ENCODE results near the gene RASGRF2.

Gene RASGRF2

DNA sequence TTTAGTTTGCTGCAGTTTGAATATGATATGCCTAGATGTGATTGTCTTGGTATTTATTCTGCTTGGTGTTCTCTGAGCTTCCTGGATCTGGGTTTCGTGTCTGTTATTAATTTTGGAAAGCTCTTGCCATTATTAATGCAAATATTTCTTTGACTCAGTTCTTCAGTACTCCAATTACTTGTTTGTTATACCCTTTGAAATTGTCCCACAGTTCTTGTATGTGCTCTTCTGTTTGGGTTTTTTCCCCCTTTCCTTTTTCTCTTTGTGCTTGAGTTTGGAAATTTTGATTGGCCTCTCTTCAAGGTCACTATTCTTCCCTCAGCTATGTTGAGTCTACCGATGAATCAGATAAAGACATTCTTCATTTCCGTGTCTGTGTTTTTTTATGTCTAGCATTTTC lies 176.4 kb downstream of the RASGRF2 start:
- DNase-seq (ENCODE audit: low read depth in 2 of 2), result no peak

DNA sequence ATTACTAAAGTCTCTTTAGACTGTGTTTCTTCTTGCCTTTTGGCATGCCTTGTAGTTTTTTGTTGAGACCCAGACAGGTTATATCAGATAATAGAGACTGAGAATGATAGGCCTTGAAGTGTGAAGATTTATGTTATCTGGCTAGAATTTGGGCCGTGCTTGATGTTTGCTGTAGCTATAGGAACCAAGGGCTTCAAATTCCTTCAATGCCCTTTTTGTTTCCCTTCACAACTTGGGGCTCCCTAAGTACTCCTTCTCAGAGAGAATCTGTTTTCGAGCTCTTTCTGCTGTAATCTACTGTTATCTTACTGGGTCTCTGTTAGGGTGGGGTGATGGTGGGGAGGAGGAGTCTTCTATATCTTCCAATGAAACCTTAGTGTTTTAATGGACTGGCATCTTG lies 177.7 kb downstream of the RASGRF2 start:
- no peak for DNase-seq (ENCODE audit: low read depth in 2 of 2)

DNA sequence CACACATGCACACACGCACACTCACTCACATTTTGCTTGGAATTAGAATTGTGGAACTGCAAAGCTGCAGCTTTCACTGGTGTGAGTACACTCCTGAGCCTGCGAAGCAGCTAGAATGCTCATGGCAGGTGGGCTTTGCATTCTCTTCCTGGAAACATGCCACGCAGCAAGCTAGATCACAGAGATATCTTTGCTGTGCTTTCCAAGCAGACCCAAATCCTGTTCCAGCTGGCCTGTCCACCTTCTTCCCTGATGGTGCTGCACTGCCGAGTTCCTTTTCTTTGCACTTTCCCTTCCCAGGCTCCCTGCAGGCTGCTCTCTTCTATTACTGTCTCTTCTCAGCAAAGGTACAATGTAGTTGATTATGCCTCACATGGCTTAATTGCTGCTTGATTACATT lies 180.3 kb downstream of the RASGRF2 start:
- DNase-seq (ENCODE audit: low read depth in 2 of 2), result no peak

DNA sequence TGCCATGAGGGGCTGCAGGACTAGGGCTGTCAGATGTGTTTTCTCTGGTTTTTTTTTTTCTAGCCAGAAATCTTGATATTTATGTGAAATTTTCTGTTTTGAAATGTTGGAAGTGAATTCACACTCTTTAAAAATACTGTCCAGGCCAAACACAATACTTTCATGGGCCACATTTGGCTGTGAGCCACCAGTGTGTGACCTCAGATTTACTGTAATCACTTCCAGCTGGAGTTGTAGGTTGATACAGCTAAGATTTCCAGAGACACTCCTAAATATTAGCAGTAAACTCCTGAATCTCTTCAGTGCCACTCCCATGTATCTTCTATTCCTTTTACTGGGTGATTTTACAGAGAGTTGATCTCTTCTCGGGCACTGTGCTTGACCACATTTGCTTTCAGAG lies 180.8 kb downstream of the RASGRF2 start:
- no peak for DNase-seq (ENCODE audit: low read depth in 2 of 2)

DNA sequence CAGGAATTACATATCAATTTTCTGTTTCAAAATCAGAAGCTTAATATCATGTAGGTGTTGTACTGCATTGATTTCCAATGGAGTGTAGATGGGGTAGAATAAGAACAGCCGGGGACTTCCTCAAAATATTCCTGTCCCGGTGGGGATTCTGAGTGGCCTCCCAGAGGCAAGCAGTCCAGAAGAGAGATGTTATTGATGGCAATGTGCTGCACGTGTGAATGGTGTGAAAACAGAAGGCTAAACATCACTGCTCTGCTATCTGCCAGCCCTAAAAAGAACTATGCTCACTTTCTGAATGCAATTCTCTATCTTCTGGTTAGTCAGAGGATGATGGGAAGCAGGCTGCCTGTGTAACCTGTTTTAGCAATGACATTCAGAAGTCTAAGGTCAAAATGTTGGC lies 181.9 kb downstream of the RASGRF2 start:
- no peak for DNase-seq (ENCODE audit: low read depth in 2 of 2)

DNA sequence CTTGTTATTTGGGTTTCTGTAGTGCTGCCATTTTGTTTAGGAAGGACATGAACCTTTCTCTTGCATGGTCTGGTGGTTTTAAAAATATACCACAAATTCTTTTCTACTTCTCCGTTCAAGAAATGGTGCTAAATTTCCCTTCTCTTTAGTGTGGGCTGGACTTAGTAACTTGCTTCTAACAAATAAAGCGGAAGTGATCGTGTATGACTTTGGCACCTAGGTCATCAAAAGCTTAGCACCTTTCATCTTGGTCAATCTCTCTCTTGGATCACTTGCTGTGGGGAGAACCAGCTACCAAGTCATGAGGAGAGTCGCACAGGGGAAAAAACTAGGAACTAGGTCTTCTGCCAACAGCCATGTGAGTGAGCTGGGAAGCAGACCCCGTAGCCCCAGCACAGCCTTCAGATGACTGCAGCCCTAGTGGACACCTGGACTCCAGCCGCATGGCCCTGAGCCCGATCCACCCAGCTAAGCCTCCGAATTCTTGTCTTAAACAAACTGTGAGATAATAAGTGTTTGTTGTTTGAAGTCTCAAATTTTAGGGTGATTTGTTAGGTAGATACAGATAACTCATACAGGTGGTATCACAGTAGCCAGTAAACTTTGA lies 185.3 kb downstream of the RASGRF2 start:
- DNase-seq (ENCODE audit: low read depth in 2 of 2), result no peak

DNA sequence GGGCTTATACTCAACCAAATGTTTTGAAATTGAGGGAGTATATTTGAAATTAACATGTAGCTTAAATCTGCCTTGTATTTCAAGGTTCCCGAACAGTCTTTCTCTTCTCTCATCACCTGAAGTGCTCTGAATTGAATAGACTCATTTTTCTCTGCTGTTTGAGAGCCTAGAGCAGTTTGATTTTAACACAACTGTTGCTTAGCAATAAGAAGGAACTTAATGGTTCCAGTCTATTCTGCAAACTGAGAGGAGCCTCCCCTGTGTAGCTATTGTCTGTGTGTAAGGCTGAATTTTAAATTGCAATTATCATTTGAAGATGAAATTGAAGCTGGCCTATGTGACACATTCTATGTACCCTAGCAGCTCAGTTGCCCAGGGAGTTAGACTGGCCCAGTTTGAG lies 185.9 kb downstream of the RASGRF2 start:
- DNase-seq (ENCODE audit: low read depth in 2 of 2), result no peak

DNA sequence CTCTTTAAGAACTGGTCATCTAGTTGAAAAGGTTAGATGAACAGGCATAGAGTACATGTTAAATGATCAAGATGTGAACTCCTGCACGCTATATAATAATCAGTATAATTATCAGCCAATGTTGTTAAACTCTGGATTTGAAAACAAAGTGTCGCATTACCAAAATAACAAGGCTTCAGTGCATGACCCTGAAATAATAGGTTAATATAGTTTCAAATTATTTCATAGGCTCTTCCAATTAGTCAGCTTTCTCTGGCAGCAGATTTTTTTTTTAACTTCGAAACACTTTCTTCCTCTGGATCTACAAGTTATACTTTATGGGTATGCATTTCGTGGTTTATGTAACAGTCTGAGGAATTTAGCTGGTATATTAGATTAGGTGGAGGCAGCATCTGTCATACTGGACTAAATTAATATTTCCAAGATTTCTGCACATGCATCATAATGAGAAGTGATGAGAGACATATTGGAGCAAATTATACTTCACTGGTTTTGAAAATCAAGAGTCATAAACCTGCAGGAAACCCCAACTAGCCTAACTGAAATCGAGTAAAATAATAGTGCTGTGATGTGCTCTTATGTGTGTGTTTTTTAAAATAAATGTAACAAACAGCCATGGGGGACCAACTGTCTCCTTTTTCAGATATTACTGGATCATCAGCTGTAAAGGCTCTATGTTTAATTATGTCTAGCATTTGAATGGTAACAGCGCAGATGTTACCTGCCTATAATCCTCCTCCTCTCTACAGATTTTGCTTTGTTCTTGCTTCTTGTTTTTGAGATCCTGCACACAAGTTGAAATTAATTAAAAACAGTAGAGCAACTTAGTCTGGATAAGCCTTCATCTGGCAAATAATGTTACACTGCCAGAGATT lies 187.1 kb downstream of the RASGRF2 start:
- DNase-seq (ENCODE audit: low read depth in 2 of 2), result no peak

DNA sequence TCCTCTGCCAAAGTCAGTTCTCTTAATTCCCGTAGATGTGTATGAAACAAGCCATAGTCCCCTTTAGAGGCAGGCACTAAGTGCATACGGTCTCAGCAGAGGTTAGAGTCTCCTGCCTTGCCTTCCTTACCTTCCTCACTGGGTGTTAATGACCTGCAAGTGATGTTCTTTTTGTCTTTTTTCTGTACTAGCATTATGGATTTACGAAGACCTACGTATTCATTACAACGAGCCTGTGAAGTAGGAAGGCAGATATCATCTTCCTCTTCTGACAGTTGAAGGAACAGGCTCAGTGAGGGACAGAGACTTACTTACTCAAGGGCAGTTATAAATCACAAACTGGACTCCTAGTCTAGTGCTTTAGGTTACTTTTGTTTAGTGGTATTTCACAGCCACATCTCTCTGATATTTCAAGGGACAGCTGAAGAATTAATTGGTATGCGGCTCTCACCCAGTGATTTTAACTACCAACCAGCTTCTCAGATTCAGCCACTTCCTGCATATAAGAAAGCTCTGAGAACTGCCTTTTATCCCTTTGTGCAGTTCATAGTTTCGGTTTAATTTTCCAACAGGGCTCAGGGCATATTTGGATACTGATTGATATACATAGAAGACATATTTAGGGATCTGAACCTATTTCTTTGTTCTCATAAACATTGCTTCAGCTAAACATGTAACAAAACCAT lies 187.9 kb downstream of the RASGRF2 start:
- DNase-seq (ENCODE audit: low read depth in 2 of 2), result no peak

DNA sequence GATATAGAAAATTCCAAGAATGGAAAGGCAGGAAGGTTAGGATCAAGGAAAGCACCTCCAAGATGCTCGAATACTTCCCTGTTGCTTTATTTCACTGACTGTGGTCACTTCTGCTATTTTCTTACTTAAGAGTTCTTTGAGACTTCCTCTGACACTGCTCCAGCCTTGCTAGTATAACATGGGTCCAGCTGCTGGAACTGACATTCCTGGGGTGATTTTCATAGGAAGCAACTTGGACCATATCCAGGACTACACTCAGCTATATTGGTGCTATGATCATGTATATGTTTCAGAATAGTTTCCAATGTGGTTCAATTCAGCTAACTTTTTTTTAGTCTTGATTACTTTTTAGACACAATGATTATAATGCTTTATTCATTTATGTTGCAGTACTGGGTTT lies 191.4 kb downstream of the RASGRF2 start:
- no peak for DNase-seq (ENCODE audit: low read depth in 2 of 2)

DNA sequence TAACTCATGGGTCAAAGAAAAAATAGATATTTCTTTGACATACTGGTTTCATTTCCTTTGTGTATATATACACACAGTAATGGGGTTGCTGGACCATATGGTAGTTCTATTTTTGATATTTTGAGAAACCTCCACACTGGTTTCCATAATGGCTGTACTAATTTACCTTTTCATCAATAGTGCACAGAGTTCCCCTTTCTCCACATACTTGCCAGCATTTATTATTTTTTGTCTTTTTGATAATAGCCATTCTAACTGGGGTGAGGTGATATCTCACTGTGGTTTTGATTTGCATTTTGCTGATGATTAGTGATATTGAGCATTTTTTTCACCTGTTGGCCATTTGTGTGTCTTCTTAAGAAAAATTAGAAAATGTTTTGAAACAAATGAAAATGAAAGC lies 194.6 kb downstream of the RASGRF2 start:
- no peak for DNase-seq (ENCODE audit: low read depth in 2 of 2)

DNA sequence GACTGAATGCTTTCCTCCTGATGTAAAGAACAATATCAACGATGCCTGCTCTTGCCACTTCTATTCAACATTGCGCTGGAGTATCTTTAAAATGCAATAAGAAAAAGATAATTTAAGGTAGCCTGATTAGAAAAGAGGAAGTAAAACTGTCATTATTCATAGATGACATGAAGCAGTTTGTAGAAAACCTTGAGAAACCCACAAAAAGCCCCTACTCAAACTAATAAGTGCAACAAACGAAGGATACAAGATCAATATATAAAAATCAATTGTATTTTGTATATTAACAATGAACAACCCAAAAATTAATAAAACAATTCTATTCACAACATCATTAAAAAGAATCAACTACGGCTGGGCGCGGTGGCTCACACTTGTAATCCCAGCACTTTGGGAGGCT lies 196.6 kb downstream of the RASGRF2 start:
- DNase-seq (ENCODE audit: low read depth in 2 of 2), result no peak

DNA sequence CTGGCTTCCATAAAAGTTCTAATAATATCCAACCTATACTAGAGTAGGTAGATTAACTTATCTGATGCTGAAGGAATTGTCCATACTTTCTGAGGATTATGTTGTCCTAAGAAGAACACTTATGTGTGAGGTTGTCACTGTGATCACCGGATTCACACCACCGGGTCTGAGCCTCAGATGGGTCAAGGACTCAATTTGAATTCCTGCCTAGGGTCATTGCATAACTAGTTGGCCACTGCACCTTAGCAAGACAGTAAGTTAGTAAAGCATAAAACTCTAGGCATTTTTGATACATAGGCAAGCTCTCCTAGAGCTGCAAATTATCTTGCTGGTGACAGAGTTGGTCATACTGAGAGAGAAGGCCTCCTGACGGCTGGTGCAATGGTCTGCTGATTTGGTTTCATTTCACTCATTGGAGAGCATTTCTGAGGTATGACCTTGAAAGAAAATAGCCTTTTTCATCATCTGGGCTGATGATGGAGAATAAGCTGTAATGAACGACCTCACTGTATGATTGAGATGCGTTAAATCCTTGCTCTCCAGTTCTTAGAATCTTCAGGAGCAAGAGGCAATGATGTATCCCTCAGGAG lies 200.9 kb downstream of the RASGRF2 start:
- no peak for DNase-seq (ENCODE audit: low read depth in 2 of 2)

DNA sequence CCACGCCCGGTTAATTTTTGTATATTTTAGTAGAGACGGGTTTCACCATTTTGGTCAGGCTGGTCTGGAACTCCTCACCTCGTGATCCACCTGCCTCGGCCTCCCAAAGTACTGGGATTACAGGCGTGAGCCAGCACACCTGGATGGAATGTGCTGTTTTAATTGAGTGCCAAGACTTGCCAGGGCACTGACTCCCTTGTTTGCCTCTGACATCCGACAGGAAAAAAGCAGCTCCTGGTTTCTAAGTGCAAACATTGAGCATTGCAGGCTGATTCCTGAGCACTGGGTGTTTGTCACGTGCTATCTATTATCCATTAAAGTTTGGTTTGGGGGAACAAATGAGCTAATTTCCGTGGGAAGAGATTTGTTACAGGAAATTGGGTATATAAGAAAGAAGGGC lies 202.3 kb downstream of the RASGRF2 start:
- no peak for DNase-seq (ENCODE audit: low read depth in 2 of 2)

DNA sequence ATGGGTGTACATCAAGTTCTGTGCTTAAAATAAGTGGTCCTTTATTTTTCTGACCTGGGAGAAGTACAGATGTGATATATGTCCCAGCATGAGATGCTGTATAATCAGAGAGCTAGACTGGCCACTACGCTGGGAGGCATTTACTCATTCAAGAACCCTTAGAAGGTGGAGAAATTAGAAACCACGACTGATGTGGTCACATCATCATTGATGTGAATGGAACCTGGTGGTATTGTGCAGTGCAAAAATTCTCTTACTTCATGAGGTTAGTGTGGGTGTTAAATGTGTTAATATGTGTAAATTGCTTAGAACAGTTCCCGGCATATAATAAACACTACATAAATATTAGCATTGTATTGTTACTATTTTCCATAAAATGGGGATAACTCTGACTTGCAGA lies 203.5 kb downstream of the RASGRF2 start:
- DNase-seq (ENCODE audit: low read depth in 2 of 2), result no peak

DNA sequence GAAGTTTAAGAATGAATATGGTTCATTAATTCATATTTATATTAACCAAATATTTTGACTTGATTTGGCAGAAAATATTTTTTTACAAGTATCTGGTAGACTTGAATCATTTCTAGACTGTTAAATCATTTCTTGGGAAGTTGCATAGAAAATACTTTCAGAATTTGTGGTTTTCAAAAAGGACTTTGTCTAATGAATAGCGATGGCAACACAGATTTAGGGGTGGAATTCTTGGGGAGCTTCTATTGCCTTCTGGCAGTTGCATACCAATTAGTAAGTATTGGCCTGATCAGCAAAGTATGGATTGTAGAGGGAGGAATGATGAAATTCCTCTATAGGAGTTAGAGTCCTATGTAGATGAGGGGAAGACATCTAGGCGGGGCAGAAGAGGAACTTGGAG lies 204.3 kb downstream of the RASGRF2 start:
- DNase-seq (ENCODE audit: low read depth in 2 of 2), result no peak

DNA sequence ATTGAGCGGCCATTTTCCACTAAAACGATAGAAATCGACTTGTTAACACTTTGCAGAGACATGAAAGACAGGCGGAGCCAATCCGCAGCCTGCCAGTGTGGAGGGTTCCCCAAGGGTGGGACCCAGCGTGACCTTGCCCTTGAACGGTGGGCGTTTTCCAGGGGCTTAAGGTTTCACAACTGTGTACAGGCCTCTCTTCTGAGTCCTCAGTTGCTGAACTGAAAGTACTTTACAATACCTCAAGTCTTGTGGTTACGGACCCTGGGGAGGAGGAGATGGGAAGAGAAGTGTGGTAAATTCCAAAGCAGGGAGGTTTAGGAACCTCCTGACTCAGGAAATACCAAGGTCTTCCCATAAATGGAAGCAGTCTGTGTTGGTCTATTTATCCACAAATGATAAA lies 204.8 kb downstream of the RASGRF2 start:
- DNase-seq (ENCODE audit: low read depth in 2 of 2), result no peak

DNA sequence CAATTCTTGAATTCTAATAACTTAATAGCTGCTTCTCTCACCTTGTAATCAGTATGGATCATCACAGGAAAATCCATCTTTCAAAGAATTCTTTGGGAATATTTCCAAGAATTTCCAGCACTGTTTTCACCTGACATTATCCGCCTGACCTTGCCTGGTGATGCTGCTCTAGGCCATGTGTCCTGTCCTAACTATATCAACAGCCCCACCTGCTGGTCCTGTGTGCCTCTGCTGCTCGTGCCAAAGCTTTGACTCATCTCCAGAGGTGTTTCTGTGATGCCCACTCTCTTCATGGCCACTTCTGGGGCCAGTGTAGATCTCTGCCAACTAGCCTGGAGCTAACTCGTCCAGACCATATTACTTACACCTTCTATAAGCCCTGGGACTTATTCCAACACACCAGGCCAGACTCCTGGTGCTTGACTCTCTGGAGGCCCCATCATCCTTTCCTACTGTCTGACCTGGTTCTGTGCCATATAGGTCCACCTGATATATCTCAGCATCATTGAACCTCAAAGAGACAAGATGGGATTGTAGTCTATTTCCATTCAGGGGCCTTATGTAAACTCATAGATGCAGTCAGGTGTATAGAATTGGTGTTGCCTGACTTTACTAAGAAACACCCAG lies 205.4 kb downstream of the RASGRF2 start:
- peak; percentile 9 to 13 for DNase-seq (ENCODE audit: low read depth in 2 of 2)

DNA sequence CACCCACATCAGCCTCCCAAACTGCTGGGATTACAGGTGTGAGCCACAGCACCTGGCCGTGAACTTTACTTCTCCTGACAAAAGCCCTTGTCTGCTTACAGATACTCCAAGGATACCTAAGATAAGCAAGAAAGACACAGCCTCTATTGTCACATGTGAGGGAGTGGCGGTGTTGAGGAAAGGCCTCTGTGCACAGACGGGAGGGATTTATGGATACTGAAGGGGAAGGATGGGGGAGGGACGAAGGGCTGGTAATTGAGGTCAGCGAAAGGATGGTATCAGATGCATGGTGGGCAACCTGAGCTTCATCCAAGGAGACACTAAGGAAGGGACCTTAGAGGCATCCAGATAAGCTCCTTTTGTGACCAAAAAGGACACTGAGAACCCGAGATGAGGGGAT lies 206.3 kb downstream of the RASGRF2 start:
- no peak for DNase-seq (ENCODE audit: low read depth in 2 of 2)

DNA sequence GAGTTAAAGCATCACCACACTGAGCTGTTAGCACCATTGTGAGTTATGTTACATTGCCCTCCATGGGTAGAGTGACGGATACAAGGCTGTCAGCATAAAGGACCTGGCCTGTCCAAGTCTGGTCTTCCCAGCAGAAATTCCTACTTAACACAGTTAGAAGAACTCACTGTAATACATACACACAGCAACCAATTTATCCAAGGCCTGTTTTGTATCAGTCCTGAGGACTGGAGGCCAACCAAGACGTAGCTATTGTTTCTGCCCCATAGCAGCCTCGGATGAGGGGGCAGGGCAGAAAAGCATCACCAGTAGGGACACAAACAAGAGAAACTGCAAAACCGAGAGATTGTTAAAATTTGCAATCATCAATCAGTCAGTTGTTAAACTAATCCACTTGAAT lies 206.9 kb downstream of the RASGRF2 start:
- no peak for DNase-seq (ENCODE audit: low read depth in 2 of 2)

DNA sequence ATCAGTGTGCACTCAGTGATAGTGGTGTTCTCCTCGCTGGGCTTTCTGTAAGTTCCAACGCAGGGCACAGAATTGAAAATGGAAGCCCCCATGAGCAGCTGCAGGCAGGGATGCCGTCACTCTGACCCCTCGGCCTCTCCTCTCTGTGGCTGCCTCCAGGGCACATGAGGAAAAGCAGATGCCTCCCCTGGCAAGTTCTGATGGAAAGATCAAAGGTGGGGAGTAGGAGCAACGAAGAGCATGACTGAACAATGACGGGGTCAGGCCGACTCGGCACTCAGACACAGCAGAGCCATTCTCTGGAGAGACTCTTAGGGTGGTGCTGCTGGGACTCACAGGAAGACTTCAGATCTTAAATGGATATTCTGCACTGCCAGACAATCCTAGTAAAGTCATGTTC lies 207.4 kb downstream of the RASGRF2 start:
- DNase-seq (ENCODE audit: low read depth in 2 of 2), result no peak

DNA sequence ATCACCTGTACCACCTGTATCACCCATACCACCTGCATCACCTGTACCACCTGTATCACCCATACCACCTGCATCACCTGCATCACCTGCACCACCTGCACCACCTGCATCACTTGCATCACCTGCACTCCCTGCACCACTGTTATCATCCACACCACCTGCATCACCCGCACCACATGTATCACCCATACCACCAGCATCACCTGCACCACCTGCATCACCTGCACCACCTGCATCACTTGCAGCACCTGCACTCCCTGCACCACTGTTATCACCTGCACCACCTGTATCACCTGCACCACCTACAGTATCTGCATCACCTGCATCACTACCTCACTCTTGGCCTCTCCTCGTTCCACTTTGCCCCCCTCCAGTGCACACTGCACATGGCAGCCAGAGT lies 209.8 kb downstream of the RASGRF2 start:
- DNase-seq (ENCODE audit: low read depth in 2 of 2), result no peak

Data from stimulated activated CD8-positive, alpha-beta memory T cell treated with anti-CD3 and anti-CD28 coated beads, Interleukin-7, amount 100 ng/mL, for 4 hours (primary cell).